ENCODE results near the gene CCDC177.

The CCDC177 gene

DNA sequence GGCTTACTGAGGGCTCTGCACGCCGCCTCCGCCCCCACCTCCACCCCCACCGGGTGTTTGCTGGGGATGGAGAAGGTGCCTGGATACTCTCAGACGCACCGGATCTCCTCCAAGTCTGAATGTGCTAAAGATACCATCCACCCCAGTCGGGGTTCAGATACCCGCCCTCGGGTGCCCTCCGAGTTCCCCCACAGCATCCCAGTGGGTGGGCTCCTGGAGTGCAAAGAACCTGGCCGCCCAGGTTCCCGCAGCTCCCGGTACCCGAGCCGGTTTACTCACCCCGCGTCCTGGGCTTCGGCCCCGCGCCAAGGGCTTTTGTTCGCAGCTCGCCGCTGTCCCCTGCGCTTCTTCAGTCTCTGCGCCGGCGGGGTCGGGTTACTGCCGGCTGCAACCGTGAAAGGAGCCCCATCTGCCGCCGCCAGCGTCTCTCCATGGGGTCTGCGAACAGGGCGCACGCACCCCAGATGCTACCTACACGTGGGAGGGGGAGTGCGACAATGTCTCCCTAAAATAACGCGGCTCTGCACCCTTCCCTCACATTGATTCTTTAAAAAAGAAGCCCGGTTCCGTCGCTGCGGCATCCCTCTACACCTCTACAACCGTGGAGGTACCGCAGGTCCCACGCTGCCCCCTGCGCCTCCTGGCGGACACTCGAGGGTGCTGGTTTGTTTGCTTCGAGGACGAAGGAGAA is at the start of gene CCDC177:
TSS of gene CCDC177 (minus strand) at position 609 of the 691 bp plus-strand sequence. CDS start 1,249 bp downstream, outside the sequence.
- ATAC-seq (peak; percentile 80), DNase-seq (ENCODE audit: low spot score in 2 of 2) (peak; percentile 65 to 83)
- Mint-ChIP-seq H3K9me3 (no peaks in the 10 kb centered on the region), H3K4me3 (peak within 1 kb of the TSS; percentile 68), H3K27ac (no peak within 1 kb of the TSS), H3K36me3 (no peaks in the 10 kb centered on the region), H3K4me1 (peaks cover 11% of the 10 kb centered on the region)

DNA sequence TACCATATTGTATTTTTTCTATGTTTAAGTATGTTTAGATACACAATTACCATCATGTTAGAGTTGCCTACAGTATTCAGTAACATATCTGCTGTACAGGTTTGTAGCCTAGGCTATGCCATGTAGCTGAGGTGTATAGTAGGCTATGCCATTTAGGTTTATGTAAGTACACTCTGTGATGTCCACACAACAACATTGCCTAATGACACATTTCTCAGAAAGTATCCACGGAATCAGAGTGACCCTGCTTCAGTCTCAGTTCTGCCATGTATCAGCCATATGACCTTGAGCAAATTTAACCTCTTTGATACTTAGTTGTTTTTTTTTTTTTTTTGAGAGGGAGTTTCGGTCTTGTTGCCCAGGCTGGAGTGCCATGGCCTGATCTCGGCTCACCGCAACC is 49.5 kb upstream of the CCDC177 start:
- Mint-ChIP-seq H3K4me3 (peak overlapping the region; percentile 72), H3K27ac (peak overlapping the region; percentile 93), H3K9me3 (no peaks in the 10 kb centered on the region), H3K36me3 (peaks cover 62% of the 10 kb centered on the region), H3K4me1 (peaks cover 93% of the 10 kb centered on the region)
- ATAC-seq, result no peak
- DNase-seq (ENCODE audit: low spot score in 2 of 2), result no peak

DNA sequence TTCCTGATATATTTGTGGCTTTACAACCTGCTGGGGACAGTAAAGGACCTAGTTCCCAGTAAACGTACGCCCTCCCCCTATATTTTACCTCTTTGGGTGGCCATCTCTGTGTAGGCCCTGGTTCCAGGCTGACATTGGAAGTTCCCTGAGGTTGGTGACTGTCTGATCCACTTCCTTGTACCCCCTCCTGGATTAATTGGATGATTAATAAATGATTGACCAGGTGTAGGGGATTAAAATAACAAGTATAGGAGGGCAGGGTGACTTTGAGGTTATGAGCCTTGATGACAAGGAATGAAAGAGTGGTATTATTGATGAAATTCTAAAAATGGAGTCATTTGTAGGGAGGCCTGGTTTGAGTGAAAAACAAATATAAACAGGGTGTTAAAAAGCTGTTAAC is 46.3 kb upstream of the CCDC177 start:
- Mint-ChIP-seq H3K27ac (peak overlapping the region; percentile 88), H3K9me3 (no peaks in the 10 kb centered on the region), H3K4me1 (peaks cover 95% of the 10 kb centered on the region), H3K4me3 (peak overlapping the region; percentile 85), H3K36me3 (peaks cover 65% of the 10 kb centered on the region)
- ATAC-seq (no peak), DNase-seq (ENCODE audit: low spot score in 2 of 2) (no peak)

DNA sequence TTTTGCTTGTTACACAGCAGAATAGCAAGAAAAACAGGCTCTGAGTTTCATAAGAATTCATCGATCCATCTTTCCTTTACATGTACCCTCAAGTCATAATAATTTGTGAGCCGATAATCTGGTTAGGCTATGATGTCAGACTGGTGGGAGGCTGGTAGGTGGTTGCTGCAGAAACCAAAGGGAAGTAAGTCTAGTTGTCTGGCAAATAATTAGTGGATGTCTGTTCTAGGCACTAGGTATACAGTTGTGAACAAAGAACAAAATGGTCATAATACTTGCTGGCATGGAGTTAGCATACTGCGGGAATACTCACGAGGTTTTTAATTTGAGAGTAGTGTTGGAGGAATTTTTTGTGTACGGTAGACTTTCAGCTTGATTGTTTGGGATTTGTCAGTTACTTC is 45.5 kb upstream of the CCDC177 start:
- Mint-ChIP-seq H3K4me3 (peak overlapping the region; percentile 85), H3K27ac (peak overlapping the region; percentile 88), H3K36me3 (peaks cover 65% of the 10 kb centered on the region), H3K9me3 (no peaks in the 10 kb centered on the region), H3K4me1 (peaks cover 95% of the 10 kb centered on the region)
- DNase-seq (ENCODE audit: low spot score in 2 of 2) (no peak), ATAC-seq (peak; percentile 65)

DNA sequence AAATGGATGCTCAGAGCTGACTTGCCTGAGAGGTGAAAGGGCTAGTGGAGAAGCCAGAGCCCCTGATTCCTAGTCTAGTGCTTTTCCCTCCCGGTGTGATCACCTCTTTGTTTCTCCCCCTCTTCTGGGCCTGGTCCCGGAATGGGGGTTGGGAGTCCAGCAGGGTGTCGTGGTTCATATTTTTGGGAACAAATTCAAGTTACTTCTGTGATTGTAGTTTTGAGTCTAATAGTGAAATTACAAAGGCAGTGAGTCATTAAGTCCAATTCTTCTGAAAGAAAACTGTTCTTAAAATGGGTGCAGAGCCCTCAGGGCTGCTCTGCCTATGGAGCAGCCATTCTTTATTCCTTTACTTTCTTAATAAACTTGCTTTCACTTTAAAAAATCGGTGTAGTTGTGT is 44.3 kb upstream of the CCDC177 start:
- no peak for DNase-seq (ENCODE audit: low spot score in 2 of 2)
- Mint-ChIP-seq H3K36me3 (peaks cover 62% of the 10 kb centered on the region), H3K9me3 (no peaks in the 10 kb centered on the region), H3K4me1 (peaks cover 94% of the 10 kb centered on the region), H3K4me3 (peak overlapping the region; percentile 85), H3K27ac (peak overlapping the region; percentile 88)
- no peak for ATAC-seq

- ATAC-seq (no peak), DNase-seq (ENCODE audit: low spot score in 2 of 2) (no peak)
- Mint-ChIP-seq H3K4me3 (peak overlapping the region; percentile 85), H3K36me3 (peaks cover 60% of the 10 kb centered on the region), H3K9me3 (no peaks in the 10 kb centered on the region), H3K27ac (peak overlapping the region; percentile 88), H3K4me1 (peaks cover 97% of the 10 kb centered on the region)
Observed at GRCh38 chr14:69617796-69618195, 43.1 kb upstream of the CCDC177 start.

DNA sequence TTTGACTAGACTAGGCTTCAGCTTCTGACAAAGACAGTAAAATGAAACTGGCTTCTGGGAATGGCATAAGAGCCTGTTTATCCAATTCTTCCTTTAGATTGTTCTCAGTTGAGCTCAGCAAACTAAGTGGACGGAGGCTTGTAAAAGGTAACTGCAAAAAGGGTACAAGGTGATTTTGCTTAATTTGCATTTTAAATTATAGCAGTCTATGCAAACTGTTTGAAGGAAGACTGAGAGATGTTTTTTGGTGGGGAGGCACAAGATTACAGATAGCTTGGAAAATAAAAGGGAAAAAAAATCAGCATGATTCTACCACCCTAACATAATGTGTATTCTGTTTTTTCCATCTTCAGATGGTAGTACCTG is 41.7 kb upstream of the CCDC177 start:
- Mint-ChIP-seq H3K9me3 (no peaks in the 10 kb centered on the region), H3K4me3 (peak overlapping the region; percentile 85), H3K36me3 (peaks cover 53% of the 10 kb centered on the region), H3K4me1 (peaks cover 85% of the 10 kb centered on the region), H3K27ac (peak overlapping the region; percentile 88)
- ATAC-seq (no peak), DNase-seq (ENCODE audit: low spot score in 2 of 2) (no peak)

GRCh38 chr14:69615496-69616407 is 41.1 kb upstream of the CCDC177 start:
- peaks cover 53% of the 10 kb centered on the region for H3K36me3 Mint-ChIP-seq
- H3K9me3 Mint-ChIP-seq, result no peaks in the 10 kb centered on the region
- peak overlapping the region; percentile 85 for H3K4me3 Mint-ChIP-seq
- ATAC-seq (peak; percentile 36), DNase-seq (ENCODE audit: low spot score in 2 of 2) (peak in 1 of 2 donors; percentile 71)
- H3K27ac Mint-ChIP-seq, result peak overlapping the region; percentile 88
- peaks cover 79% of the 10 kb centered on the region for H3K4me1 Mint-ChIP-seq

DNA sequence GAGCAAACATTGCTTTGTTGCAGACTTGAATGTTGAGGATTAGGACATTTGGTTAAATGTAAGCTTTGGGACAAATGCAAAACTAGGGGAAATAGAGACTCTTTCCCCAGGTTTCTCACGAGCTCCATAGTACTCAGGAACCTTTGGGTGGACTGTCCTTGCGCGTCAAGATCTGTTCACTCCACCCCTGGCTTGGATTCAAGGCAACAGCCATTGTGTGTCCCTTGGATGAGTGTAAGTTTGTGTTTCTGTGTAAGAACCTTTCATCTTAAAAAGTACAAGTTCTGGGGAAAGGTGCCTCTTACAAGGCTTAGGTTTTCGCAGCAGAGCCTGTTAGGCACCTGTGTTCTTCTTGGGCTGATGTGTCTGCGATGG is 40.4 kb upstream of the CCDC177 start:
- Mint-ChIP-seq H3K36me3 (peaks cover 53% of the 10 kb centered on the region), H3K4me3 (peak overlapping the region; percentile 85), H3K4me1 (peaks cover 79% of the 10 kb centered on the region), H3K9me3 (no peaks in the 10 kb centered on the region), H3K27ac (peak overlapping the region; percentile 88)
- DNase-seq (ENCODE audit: low spot score in 2 of 2) (no peak), ATAC-seq (no peak)

- DNase-seq (ENCODE audit: low spot score in 2 of 2) (no peak), ATAC-seq (no peak)
- H3K36me3 Mint-ChIP-seq, result peaks cover 53% of the 10 kb centered on the region
- no peaks in the 10 kb centered on the region for H3K9me3 Mint-ChIP-seq
- peak overlapping the region; percentile 85 for H3K4me3 Mint-ChIP-seq
- H3K4me1 Mint-ChIP-seq, result peaks cover 78% of the 10 kb centered on the region
- peak overlapping the region; percentile 88 for H3K27ac Mint-ChIP-seq
Observed at GRCh38 chr14:69614592-69614991, 39.9 kb upstream of the CCDC177 start.

DNA sequence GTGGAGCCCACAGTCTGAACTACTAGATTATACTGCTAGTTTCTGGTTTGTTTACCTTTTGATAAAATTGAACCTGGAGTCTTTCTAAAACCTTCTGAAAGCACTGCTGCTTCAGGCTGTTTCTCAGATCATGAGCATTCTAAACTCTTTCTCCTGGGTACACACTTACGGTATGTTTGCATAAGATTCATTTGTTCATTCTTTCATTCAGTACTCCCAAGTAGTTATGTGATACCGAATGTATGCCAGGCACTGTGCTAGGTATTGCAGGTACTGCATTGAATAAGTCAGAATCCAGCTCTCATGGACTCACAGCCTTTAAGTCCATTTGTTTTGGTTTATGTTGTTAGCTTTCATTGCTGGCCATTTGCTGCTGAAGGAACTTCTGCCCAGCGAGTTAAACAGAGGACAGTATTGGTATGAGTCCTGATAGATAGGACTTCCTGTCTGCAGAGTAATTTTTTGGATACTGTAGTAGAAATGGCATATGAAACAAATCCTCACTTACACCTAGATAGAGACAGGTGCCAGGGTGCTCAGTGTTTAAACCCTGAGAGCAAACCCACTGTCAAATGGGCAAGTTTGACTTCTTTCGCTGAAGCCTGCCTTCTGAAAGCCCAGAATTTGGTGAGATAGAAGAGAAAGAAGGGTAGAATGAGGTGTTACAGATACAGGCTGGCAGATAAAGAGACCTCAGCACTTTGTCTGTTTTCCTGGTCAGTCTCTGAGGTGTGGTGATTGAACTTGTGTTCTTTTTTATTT is 38.8 kb upstream of the CCDC177 start:
- DNase-seq (ENCODE audit: low spot score in 2 of 2) (no peak), ATAC-seq (no peak)
- Mint-ChIP-seq H3K4me3 (peak overlapping the region; percentile 85), H3K4me1 (peaks cover 67% of the 10 kb centered on the region), H3K9me3 (no peaks in the 10 kb centered on the region), H3K27ac (peak overlapping the region; percentile 88), H3K36me3 (peaks cover 43% of the 10 kb centered on the region)

GRCh38 chr14:69612783-69613130 is 38.1 kb upstream of the CCDC177 start:
- Mint-ChIP-seq H3K36me3 (peaks cover 41% of the 10 kb centered on the region), H3K4me3 (peak overlapping the region; percentile 85), H3K4me1 (peaks cover 61% of the 10 kb centered on the region), H3K27ac (peak overlapping the region; percentile 88), H3K9me3 (no peaks in the 10 kb centered on the region)
- no peak for DNase-seq (ENCODE audit: low spot score in 2 of 2)
- ATAC-seq, result no peak

- DNase-seq (ENCODE audit: low spot score in 2 of 2) (peak in 1 of 2 donors; percentile 71), ATAC-seq (peak; percentile 69)
- Mint-ChIP-seq H3K36me3 (peaks cover 35% of the 10 kb centered on the region), H3K27ac (peak overlapping the region; percentile 88), H3K4me3 (peak overlapping the region; percentile 85), H3K4me1 (peaks cover 55% of the 10 kb centered on the region), H3K9me3 (no peaks in the 10 kb centered on the region)
Observed at GRCh38 chr14:69612014-69612782, 37.5 kb upstream of the CCDC177 start.

- H3K4me3 Mint-ChIP-seq, result peak within 1 kb of the TSS; percentile 85
- DNase-seq (ENCODE audit: low spot score in 2 of 2) (peak; percentile 71 to 88), ATAC-seq (peak; percentile 85)
- H3K36me3 Mint-ChIP-seq, result peaks cover 27% of the 10 kb centered on the region
- no peaks in the 10 kb centered on the region for H3K9me3 Mint-ChIP-seq
- peak within 1 kb of the TSS; percentile 88 for H3K27ac Mint-ChIP-seq
- peaks cover 51% of the 10 kb centered on the region for H3K4me1 Mint-ChIP-seq
Observed at GRCh38 chr14:69611172-69612013, 36.7 kb upstream of the CCDC177 start, which contains the start of gene SUSD6. TSS of gene SUSD6 (plus strand) at chr14:69611596. CDS start at chr14:69658593, 46,997 bp downstream.
